ENCODE results near the gene SLC25A43.
"Not testable (repeated sequence)": the region's sequence is repeated elsewhere in the genome, so short reads cannot be mapped to it uniquely, and the experiment has no call there.

SLC25A43 gene

DNA sequence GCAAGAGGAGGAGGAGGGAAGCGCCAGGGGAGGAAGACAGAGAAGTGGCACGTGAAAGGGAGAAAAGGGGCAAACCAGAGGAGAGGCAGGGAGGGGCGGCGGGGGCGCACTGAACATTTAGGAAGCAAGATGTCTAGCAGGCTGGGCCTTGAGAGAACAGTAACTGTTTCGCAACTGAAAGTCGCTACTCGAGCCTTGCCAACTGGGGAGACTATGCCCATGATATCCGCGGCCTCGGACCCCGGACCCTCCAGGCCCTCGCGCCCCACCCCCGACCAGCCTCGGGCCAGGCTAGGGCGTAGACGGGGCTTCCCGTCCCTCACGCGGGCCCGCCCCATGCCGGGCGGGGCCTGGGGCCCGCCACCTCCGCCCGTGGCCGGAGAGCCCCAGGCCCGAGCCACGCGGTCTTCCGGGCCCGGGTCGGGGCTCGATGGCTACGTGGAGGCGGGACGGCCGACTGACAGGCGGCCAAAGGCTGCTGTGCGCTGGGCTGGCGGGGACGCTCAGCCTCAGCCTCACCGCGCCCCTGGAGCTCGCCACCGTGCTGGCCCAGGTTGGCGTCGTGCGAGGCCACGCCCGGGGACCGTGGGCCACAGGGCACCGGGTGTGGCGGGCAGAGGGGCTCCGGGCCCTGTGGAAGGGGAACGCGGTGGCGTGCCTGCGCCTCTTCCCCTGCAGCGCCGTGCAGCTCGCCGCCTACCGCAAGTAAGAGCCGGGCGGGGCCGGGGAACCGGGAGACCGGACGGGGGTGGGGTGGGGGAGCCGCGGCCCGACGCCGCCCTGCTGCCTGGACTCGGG, at the start of gene SLC25A43:
SLC25A43 (plus strand) TSS at position 363 of the 798 bp plus-strand sequence; CDS start at position 431, 68 bp downstream.
- no peak for DNase-seq (ENCODE audit: low spot score)

DNA sequence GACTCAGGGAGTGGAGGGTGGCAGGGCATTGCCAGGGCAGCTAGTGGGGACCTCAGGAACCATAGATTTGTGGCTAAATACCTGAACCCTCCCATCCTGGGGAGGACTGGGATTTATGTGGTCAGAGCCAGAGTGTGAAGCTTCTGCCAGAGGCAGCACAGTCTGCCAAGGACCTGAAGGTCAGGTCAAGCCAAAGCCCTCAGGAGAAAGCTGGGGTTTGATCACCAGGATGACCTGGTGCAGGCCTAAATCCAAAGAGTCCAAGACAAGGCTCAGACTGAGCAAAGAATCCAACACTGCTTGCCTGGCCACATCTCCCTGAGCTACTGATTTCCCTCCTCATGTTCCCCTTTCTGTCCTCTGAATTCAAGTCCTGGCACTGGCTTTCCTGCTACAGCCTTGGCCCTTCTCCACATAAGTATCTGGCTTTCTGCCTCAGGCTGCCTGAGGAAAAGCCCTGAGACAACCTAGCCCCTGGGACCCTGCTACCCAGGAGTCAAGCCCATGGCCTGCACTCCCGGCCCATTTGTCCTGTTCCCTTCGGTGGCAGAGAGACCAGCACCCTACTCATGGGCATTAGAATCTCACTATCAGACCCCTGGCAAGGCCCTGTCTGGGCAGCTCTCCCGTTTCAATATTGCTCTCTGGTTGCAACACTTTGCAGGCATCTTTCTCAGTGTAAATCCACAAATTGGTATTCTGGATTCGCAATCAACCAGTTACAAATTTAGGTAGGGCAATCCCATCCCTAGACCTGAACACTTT, 39.3 kb upstream of the SLC25A43 start:
- DNase-seq (ENCODE audit: low spot score), result no peak

DNA sequence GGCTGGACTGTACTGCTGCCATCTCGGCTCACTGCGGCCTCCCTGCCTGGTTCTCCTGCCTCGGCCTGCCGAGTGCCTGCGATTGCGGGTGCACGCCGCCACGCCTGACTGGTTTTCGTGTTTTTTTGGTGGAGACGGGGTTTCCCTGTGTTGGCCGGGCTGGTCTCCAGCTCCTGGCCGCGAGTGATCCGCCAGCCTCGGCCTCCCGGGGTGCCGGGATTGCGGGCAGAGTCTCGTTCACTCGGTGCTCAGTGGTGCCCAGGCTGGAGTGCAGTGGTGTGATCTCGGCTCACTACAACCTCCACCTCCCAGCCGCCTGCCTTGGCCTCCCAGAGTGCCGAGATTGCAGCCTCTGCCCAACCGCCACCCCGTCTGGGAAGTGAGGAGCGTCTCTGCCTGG, 37.7 kb upstream of the SLC25A43 start:
- not testable (repeated sequence) for DNase-seq (ENCODE audit: low spot score)

DNA sequence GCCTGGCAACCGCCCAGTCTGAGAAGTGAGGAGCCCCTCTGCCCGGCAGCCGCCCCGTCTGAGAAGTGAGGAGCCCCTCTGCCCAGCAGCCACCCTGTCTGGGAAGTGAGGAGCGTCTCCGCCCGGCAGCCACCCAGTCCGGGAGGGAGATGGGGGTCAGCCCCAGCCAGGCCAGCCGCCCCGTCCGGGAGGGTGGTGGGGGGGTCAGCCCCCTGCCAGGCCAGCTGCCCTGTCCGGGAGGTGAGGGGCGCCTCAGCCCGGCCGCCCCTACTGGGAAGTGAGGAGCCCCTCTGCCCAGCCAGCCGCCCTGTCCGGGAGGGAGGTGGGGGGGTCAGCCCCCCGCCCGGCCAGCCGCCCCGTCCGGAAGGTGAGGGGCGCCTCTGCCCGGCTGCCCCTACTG, 37.1 kb upstream of the SLC25A43 start:
- not testable (repeated sequence) for DNase-seq (ENCODE audit: low spot score)

DNA sequence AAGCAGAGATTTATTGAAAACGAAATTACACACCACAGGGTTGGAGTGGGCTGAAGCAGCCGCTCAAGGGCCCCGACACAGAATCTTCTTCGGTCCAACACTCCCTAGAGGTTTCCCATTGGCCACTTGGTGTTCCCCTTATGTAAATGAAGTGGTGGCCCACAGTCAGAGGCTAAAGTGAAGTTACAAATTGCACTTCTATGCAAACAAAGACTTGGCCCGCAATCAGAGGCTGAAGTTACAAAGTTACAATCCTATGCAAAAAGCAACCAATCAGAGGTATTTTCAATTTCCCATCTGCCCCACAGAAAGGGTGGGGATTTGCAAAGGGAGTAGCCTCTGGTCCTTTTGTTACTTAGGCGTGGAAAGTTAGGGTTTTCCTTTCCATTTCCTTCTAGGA, 35.7 kb upstream of the SLC25A43 start:
- no peak for DNase-seq (ENCODE audit: low spot score)

DNA sequence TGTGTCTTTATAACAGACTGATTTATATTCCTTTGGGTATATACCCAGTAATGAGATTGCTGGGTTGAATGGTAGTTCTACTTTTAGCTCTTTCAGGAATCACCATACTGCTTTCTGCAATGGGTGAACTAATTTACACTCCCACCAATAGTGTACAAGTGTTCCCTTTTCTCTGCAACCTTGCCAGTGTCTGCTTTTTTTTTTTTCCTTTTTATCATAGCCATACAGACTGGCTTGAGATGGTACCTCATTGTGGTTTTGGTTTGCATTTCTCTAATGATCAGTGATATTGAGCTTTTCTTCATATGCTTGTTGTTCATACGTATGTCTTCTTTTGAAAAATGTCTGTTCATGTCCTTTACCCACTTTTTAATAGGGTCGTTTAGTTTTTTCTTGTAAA, 27.3 kb upstream of the SLC25A43 start:
- DNase-seq (ENCODE audit: low spot score), result not testable (repeated sequence)

DNA sequence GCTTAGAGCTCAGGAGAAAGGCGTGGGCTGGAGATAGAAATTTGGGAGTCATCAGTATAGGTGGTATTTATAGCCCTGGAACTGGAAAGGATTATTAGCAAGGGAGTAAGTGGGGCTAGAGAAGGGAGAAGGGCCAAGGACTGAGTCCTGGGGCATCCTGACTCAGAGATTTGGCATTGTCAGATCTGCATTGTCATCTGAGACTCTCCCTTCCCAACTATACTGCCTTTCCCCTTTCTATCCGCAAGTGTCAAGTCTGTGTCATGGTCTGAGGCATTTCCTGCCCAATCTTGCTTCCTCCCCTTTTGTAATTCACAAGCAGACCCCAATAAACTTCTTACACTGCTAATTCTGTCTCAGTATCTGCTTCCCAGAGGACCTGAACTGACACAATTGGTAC, 24.4 kb upstream of the SLC25A43 start:
- DNase-seq (ENCODE audit: low spot score), result no peak

DNA sequence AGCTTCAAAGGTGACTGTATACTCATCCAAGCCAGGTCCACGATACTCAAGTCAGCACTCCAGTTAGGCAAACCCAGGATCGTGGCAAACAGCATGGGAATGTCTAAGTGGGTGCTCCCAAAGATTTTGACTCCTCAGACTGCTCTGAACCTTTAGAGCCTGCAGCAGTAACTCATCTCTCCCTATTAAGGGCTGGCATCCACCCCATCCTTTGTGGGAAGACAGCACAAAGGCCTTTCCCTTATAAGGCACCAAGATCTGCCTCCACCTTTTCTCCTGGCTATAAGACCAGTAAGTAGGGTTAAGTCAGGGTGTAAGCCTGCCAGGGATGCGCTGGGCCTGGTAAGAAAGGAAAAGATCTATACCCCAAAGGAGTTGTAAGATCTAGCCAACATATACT, 23.6 kb upstream of the SLC25A43 start:
- no peak for DNase-seq (ENCODE audit: low spot score)

DNA sequence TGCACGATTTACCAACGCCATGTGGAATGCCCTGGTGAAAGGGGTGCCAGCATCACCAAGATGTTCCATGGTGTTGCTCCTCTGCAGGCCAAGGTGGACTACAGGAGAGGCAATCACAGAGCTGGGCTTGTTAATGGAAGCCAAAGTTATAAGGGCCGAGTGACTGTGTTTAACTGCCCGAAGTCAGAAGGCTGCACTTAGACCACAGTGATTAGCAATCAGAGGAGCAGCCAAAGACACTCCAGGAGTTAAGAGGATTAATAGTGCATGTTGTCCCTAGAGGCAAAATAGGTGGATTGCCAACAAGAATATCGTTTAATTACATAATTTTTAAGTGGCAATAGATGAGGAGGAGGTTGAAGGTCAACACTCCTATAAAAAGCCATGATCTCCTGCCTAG, 22.8 kb upstream of the SLC25A43 start:
- no peak for DNase-seq (ENCODE audit: low spot score)

DNA sequence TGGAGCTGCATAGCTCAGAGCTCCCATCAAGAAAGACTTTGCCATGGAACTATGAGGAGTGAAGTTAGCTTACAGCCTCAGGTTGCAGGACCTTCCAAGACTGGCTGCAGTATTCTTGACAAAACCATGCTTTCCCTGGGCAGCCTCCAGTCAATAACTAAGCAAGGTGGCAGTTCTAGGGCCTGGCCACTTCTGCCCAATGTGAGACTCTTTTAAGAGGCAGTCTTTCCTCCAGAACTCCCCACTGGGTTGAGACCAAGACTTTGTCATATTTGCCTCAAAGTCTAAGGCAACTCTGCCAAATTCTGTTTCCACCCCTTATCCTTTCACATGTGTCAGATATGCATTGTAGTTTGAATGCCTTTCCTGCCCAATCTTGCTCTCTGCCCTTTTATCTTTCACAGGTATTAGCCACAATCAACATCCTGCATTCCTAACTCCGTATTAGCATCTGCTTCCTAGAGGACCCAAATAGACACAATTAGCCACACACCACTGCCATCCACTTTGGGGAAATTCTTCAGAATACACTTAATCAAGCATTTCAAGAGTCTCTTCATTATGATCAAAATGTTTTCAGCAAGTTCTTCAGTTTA, 17.7 kb upstream of the SLC25A43 start:
- DNase-seq (ENCODE audit: low spot score), result peak; percentile 32

DNA sequence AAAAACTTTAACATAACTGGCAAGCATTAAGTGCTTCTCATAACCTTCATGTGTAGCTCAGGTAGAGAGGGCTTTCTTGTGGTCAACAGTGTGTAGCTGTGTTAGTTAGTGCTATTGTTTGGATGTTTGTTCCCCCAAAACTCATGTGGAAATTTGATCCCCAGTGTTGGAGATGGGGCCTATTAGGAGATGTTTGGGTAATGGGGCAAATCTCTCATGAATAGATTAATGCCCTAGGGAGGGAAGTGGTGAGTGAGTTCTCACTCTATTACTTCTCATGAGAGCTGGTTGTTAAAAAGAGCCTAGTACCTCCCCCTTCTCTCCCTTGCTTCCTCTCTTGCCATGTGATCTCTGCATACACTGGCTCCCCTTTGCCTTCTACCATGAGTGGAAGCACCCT, 16.5 kb upstream of the SLC25A43 start:
- DNase-seq (ENCODE audit: low spot score), result no peak

DNA sequence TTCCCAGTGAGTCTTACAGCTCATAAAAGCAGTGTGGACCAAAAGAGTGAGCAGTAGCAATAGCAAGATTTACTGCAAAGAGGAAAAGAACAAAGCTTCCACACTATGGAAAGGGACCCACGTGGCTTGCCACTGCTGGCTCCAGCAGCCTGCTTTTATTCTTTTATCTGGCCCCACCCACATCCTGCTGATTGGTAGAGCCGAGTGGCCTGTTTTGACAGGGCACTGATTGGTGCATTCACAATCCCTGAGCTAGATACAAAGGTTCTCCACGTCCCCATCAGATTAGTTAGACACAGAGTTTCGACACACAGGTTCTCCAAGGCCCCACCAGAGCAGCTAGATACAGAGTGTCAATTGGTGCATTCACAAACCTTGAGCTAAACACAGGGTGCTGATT, 12.5 kb upstream of the SLC25A43 start:
- not testable (repeated sequence) for DNase-seq (ENCODE audit: low spot score)

DNA sequence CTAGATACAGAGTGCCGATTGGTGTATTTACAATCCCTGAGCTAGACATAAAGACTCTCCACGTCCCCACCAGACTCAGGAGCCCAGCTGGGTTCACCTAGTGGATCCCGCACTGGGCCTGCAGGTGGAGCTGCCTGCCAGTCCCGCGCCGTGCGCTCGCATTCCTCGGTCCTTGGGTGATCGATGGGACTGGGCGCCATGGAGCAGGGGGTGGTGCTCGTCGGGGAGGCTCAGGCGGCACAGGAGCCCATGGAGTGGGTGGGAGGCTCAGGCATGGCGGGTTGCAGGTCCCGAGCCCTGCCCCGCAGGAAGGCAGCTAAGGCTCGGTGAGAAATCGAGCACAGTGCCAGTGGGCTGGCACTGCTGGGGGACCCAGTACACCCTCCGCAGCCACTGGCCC, 11.7 kb upstream of the SLC25A43 start:
- DNase-seq (ENCODE audit: low spot score), result not testable (repeated sequence)

DNA sequence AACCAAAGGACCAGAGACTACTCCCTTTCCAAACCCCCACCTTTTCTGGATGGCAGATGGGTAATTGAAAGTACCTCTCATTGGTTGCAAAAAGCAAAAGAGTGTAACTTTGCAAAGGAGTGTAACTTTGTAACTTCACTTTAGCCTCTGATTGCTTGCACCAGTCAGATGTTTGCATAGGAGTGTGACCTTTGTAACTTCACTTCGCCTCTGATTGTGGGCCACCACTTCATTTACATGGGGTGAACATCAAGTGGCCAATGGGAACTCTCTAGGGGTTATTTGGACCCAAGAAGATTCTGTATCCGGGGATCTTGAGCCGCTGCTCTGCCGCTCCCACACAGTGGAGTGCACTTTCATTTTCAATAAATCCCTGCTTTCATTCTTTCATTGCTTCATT, 9.9 kb upstream of the SLC25A43 start:
- no peak for DNase-seq (ENCODE audit: low spot score)

DNA sequence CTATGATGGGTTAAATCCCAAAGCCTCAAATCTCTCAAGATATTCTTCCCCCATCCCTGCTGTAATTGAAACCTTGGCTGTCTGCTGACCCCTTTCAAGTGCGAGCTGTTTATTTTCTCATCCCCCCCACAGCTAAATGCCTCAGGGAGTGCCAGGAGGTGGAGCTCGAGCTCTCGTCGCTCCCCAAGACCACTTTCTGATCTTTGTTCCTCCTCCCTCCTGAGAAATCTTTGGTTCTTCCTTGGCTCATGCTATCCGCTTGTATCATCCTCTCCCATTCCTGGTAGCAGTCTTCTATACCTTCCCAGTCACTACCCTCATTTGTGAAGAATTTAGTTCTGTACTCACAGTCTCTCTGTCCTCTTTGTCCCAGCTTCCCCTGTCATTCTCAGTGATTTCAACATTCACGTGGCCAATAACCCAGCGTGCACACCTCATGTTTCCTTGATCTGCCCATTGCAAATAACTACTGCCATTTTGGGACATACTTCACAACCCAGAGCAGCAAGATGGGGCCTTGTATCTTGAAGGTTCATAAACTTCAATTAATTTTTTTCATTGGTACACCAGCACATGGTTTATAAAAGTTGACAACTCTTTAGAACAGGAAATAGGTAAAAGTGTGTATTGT, 9.2 kb upstream of the SLC25A43 start:
- no peak for DNase-seq (ENCODE audit: low spot score)

DNA sequence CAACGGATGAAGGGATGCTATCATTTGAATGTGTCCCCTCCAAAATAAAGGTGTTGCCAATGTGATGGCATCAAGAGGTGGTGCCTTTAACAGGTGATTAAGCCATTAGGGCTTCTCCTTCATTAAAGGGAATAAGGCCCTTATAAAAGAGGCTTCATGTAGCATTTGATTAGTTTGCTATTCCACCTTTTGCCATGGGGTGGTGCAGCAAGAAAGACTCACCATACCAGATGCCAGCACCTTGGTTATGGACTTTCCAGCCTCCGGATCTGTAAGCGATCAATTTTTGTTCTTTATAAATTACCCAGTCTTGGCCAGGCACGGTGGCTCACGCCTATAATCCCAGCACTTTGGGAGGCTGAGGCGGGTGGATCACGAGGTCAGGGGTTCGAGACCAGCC, 7.9 kb upstream of the SLC25A43 start:
- no peak for DNase-seq (ENCODE audit: low spot score)

DNA sequence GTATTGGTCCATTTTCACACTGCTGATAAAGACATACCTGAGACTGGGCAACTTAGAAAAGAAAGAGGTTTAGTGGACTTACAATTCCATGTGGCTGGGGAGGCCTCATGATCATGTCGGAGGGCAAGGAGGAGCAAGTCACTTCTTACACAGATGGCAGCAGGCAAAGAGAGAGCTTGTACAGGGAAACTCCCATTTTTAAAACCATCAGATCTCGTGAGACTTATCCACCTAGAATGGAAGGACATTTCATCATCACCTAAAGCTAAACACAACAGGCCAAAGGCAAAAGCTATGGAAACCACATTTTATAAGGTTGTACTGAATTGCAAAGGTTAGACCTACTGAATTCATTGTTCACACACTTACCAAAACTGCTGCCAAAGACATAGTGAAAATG, 6.0 kb upstream of the SLC25A43 start:
- no peak for DNase-seq (ENCODE audit: low spot score)

DNA sequence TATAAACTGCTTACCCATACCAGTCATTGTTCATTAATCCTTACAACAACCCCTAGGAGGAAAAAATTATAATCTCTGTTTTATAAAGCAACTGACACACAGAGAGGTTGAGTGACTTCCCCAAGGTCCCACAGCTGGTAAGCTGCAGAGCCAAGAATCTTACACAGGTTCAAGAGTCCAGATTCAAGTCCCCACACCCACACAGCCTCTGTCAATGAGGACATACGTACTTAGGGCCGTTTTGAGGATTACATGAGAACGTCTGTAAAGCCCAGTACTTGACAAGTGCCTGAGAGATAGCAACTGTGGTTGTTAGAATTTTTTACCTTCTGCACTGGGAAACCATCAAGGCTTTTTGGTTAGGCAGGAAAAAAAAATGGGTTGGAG, 556 bp upstream of the SLC25A43 start:
- no peak for DNase-seq (ENCODE audit: low spot score)

DNA sequence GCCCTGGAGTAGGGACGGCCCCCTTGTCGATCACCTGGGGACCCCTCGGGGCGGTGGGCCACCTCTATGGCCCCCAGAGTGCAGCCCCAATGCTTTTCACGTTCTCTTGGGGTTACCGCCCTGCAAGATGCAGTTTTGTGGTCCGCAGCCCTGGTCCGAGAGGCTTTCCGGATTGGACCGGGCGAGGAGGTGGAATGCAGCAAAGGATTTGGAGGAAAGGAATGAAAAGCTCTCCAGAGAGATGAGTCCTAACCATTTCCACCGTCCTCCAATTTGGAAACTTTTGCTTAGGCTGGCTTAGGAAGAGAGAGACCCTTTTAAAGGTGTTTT, 601 bp downstream of the SLC25A43 start:
- no peak for DNase-seq (ENCODE audit: low spot score)

DNA sequence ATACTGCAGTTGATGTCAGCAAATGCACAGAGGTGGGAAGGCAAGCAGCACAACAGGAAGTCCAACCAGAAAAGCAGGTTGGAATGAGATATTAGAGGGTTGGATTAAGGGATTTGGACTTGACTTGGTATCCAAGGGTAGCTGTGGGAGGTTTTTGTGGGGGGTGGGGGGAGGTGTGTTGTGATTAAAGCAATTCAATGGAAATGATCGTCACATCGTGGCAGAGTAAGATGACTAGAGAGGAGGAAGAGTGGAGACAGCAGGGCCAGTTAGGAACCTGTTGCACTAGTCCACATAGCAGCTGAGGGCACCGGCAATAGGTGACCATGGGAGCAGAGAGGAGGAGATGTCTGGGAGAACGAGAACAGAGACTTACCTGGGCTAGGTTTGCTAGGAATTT, 2.4 kb downstream of the SLC25A43 start:
- no peak for DNase-seq (ENCODE audit: low spot score)

DNA sequence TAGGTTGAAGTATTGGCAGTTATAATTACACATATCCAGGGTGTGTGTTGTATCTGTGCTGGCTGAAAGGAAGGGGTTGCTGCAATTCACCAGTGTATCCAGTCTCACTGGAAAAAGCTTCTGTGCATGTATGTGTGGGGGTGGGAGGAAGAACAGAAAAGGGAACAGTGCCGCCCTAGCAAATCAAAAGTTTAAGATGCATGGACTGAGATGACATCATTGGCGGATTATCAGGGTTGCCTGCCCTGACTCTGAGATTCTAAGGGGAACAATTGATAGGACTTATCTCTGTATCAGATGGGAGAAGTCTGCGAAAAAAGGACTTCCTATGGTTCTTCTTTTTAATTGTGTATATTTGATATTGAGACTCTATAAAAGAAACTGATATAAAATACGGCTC, 3.5 kb downstream of the SLC25A43 start:
- DNase-seq (ENCODE audit: low spot score), result no peak

DNA sequence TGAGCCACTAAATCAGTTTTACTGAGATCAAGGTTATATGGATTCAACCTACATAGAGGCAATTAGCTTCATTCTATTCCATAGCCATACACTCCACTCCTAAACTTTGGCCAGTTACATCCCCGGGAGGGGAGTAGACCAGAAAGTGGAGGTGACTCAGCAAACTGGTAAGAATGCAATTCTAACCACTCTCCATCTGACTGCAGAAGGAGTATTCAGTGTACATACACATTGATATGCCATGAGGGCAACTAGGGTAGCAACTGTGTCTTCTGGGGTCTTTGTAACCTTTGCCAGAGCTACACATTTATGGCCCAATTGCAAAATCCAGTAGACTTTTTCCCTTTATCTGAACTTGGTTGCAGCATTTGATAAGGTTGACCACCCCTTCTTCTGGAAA, 7.6 kb downstream of the SLC25A43 start:
- DNase-seq (ENCODE audit: low spot score), result no peak

DNA sequence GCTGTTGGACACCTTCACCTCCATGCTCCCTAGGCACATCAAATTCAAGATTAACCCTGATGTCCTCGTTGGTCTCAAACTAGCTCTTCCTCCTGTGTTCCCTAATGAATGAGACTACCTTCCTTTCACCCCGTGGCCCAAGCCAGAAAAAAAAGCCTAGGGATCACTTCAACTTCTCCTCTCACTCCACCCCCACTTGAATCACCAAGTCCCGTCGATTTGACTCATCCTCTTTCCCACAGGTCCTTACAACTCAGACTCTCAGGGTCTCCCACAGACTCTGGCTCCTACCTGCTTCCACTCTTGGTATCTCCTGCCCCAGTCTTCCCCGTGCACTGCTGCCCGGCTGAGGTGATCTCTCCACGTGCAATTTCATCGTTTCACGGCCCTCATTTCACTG, 8.5 kb downstream of the SLC25A43 start:
- DNase-seq (ENCODE audit: low spot score), result no peak
